Fibroblast of skin of left biceps (primary cell): ENCODE measurements around the gene NIPAL4.
A peak's percentile ranks its signal among the peaks of the same experiment; 100 is the strongest.
"Not testable (repeated sequence)": the region's sequence is repeated elsewhere in the genome, so short reads cannot be mapped to it uniquely, and the experiment has no call there.

Source experiments
- DNase-seq, 2 experiments: peaks; one replicate each; pipeline ENCODE4 v3.0.0-alpha.2; 2013; ENCODE audit warnings: low read depth in 2 of 2

Gene NIPAL4

DNA sequence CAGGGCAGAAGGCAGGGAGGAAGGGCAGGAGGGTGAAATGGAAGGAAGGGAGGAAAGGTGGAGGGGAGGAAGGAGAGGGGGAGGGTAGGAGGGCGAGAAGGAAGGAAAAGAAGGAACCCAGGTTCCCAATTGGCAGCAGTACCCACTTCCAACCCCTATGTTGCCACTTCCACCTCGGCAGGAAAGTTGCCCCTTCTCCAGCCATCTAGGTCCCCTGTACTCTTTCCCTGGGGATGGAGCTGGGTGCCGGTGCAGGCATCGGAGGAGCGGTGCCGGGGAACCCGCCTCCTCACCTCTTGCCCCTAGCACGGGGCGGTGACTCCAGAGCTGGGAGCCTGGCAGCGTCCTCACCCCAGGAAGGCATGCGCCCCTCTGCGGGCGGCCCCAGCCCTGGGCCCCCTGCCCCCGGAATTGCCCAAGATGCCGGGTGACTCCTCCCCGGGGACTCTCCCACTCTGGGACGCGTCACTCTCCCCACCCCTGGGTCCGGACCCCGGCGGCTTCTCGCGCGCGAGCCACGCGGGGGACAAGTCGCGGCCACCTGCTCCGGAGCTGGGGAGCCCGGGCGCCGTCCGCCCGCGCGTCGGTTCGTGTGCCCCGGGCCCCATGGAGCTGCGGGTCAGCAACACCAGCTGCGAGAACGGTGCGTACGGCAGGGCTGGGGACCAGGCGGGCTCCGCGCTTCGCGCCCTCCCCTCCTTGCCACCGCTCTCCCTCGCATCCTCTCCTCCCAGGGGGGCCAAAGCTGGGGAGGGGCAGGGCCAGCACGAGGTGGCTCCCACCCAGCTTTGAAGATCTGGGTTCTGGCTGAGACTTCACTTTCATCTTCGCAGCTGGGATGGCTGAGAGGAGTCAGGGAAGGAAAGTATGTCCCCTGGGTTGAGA is at the start of gene NIPAL4:
NIPAL4 (plus strand) TSS at position 499 of the 885 bp plus-strand sequence; CDS start at position 607, 108 bp downstream.
- no peak for DNase-seq

DNA sequence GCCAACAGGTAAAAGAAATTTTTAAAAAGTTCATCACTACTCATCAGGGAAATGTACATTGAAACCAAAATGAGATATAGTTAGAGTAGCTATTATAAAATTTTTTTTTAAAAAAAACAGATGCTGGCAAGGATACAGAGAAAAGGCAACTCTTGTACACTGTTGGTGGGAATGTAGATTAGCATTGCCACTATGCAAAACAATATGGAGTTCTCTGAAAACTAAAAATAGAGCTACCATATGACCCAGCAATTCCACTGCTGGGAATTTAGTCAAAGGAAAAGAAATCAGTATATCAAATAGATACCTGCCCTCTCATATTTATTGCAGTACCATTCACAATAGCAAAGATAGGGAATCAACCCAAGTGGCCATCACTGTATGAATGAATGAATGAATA is 44.2 kb upstream of the NIPAL4 start:
- DNase-seq, result no peak

- DNase-seq, result not testable (repeated sequence)
Observed at GRCh38 chr5:157419521-157419920, 40.5 kb upstream of the NIPAL4 start.

DNA sequence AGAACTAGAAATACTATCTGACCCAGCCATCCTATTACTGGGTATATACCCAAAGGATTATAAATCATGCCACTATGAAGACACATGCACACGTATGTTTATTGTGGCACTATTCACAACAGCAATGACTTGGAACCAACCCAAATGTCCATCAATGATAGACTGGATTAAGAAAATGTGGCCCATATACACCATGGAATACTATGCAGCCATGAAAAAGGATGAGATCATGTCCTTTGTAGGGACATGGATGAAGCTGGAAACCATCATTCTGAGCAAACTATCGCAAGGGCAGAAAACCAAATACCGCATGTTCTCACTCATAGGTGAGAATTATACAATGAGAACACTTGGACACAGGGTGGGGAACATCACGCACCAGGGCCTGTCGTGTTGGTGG is 30.1 kb upstream of the NIPAL4 start:
- DNase-seq, result not testable (repeated sequence)

- peak; percentile 44 to 47 for DNase-seq
Observed at GRCh38 chr5:157431544-157432200, 28.3 kb upstream of the NIPAL4 start.

- DNase-seq, result no peak
Observed at GRCh38 chr5:157434096-157434495, 25.9 kb upstream of the NIPAL4 start.

- DNase-seq, result peak; percentile 54 to 56
Observed at GRCh38 chr5:157443041-157443549, 16.9 kb upstream of the NIPAL4 start.

GRCh38 chr5:157444224-157444623 is 15.8 kb upstream of the NIPAL4 start:
- DNase-seq, result no peak

- no peak for DNase-seq
Observed at GRCh38 chr5:157445745-157446411, 14.1 kb upstream of the NIPAL4 start.

DNA sequence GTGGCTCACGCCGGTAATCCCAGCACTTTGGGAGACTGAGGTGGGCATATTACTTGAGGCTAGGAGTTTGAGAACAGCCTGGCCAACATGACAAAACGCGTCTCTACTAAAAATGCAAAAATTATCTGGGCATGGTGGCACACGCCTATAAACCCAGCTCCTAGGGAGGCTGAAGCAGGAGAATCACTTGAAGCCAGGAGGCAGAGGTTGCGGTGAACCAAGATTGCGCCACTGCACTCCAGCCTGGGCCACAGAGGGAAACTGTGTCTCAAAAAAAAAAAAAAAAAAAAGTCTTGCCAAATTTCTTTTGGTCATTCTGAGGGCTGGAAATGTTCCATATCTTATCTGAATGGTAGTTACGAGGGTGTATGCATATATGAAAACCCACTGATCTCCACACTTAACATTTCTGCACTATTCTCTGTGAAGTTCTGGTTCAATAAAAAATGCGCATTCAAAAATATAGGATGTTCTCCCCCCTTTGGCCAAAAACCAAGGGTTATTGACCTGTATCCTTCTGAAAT is 13.5 kb upstream of the NIPAL4 start:
- DNase-seq, result no peak

- no peak for DNase-seq
Observed at GRCh38 chr5:157447201-157447637, 12.8 kb upstream of the NIPAL4 start.

DNA sequence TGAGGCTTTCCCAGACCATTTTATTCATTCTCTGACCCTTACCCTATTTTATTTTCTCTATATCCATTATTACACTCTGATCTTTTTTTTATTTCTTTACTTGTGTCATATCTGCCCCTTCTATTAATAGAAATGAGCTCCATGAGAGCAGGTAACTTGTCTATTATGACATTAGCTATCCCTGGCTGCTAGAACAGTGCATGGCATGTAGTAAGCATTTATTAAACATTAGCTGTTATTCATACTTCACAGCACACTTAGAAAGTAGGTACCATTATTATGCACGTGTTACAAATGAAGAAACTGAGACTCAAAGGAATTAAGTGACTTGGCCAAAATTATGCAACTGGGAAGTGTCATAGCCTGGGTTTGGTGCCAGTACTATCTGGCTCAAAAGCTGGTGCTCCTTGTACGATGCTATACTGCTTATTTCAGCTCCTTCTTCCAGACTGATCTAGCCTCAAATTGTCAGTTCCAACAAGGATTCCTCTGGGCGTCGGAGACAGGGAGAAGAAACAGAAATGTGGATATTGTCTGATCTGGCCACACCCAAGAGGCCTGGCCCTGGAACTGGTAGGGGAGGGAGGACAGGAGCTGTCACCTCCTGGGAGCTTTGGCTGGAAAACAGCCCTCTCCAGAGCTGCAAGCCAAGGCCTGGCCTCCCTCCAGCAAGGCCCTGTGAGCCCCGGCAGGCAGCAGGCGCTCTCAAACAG is 10.8 kb upstream of the NIPAL4 start:
- DNase-seq, result no peak

DNA sequence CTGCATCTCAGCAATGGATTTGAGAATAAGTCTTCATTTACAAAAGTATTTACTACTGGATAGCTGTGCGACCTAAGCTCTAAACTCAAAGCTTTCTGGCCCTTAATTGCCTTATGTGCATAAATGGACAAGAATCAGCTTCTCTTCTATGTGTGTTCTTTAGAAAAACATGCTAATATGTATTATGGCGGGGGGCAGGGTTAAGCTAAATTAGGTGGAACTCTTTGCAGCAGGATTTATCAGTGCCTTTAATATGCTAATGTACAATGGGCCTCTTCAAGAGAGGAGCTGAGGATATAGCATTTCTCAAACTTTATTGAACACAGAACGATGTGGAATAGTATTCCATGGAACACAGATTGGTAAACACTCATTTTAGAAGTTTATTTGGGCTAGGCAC is 10.0 kb upstream of the NIPAL4 start:
- no peak for DNase-seq

DNA sequence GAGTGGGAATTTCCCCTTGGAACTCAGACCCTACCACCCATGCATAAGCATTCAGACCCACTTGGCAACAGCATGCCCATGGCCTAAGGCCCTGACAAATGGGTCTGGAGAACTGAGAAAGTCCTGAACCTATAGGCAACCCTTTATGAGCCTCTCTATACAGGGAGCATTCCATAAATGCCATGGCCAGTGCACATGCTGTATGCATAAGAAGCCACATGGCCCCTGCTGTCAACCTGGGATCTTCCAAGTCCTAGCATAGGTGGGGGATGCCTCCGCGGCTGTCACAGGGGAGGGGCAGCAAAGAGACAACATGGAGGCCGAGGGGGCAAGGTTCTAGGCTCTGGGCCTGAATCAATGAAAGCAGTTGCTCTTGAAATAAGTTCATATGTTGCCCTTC is 8.2 kb upstream of the NIPAL4 start:
- no peak for DNase-seq

DNA sequence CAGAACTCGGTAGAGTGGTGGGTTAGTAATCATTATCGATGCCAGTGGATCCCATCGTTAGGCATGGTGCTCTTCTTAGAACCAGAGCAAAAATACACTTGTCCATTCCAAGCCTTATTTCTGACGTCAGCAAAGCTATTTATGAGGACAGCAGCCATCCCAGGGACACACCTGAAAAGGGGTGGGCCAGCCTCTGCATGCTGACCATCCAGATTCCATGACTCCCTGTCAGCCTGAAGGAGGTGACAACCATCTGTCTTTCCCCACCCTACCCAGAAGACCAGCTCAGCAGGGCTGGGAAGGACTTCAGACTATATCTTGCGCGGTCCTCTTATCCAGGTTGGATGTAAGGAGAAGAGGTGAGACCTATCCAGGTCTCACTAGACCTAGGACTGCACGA is 5.7 kb upstream of the NIPAL4 start:
- DNase-seq, result no peak

GRCh38 chr5:157455057-157455456 is 5.0 kb upstream of the NIPAL4 start:
- no peak for DNase-seq

GRCh38 chr5:157456301-157456700 is 3.7 kb upstream of the NIPAL4 start:
- DNase-seq, result no peak

GRCh38 chr5:157457391-157457790 is 2.6 kb upstream of the NIPAL4 start:
- DNase-seq, result no peak

- DNase-seq, result no peak
Observed at GRCh38 chr5:157458835-157459234, 1.2 kb upstream of the NIPAL4 start.

- no peak for DNase-seq
Observed at GRCh38 chr5:157460921-157461792, 1.1 kb downstream of the NIPAL4 start.
